ENCODE data around the gene SERINC2.

Gene SERINC2

DNA sequence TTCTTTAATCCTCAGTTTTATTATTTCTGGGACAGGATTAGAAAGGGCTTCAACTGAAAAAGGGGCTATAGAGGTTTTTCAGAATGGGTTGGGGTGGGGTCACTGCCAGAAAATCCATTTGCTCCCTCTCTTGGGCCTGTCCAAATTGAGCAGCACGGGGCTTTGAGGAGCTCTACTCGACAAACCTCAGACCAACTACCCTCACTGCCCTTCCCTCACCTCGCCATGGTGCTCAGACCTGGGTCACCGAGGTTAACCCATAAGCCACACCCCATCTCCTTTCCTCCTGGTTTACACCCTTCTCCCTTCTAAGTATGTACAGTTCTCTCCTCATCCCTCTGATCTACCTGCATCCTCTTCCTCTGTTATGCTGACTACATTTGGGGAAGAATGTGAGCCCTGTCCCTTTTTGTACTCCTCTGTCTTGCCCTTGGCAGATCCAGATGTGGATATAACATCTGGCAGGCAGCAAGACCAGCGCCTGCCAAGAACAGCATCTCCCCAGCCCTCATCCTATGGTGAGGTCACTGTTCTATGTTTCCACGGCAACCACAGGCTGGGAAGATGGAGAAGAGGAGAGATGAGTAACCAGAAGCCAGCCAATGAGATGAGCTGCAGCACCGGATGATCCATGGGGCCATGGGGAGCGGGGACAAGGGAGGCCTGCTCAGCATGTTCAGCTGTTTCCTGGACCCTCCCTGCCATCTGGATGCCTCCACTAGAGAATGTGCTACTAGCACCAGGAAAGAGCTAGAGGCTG is 36.5 kb upstream of the SERINC2 start:
- H3K27ac ChIP-seq: no peak overlapping the region
- no peak for TF ChIP-seq ZFX (IDR thresholded peaks at IDR 0.05)
- TF ChIP-seq, protein P1, sequence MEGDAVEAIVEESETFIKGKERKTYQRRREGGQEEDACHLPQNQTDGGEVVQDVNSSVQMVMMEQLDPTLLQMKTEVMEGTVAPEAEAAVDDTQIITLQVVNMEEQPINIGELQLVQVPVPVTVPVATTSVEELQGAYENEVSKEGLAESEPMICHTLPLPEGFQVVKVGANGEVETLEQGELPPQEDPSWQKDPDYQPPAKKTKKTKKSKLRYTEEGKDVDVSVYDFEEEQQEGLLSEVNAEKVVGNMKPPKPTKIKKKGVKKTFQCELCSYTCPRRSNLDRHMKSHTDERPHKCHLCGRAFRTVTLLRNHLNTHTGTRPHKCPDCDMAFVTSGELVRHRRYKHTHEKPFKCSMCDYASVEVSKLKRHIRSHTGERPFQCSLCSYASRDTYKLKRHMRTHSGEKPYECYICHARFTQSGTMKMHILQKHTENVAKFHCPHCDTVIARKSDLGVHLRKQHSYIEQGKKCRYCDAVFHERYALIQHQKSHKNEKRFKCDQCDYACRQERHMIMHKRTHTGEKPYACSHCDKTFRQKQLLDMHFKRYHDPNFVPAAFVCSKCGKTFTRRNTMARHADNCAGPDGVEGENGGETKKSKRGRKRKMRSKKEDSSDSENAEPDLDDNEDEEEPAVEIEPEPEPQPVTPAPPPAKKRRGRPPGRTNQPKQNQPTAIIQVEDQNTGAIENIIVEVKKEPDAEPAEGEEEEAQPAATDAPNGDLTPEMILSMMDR (conservative IDR thresholded peaks at IDR 0.05): no peak

- TF ChIP-seq ZFX (IDR thresholded peaks at IDR 0.05): no peak
- TF ChIP-seq, protein P1 (conservative IDR thresholded peaks at IDR 0.05): no peak
- no peak overlapping the region for H3K27ac ChIP-seq
Measured at GRCh38 chr1:31377364-31377863, 35.6 kb upstream of the SERINC2 start.

GRCh38 chr1:31378001-31378400 is 35.0 kb upstream of the SERINC2 start:
- no peak for TF ChIP-seq ZFX (IDR thresholded peaks at IDR 0.05)
- TF ChIP-seq, protein P1 (conservative IDR thresholded peaks at IDR 0.05): no peak
- no peak overlapping the region for H3K27ac ChIP-seq

DNA sequence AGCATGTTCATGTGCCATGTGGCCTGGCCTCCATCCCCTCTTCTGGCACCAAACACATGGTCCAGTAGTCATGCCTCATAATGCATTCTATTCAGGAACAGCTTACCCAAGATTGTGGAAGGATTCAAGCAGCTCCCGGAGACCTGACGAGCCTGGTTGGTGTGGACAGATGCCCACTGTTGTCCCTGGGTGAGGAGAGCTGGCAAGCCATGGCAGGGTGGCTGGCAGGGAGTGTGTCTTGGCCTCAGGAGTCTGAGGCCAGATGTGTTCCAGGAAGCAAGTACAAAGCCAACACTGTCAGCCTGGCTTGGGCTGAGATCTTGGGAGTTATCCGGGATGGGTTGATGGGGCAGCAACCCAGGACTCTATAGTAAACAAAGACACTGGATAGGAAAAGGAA is 32.8 kb upstream of the SERINC2 start:
- no peak for TF ChIP-seq ZFX (IDR thresholded peaks at IDR 0.05)
- TF ChIP-seq, protein P1 (conservative IDR thresholded peaks at IDR 0.05): no peak
- H3K27ac ChIP-seq: no peak overlapping the region

- no peak for TF ChIP-seq ZFX (IDR thresholded peaks at IDR 0.05)
- TF ChIP-seq, protein P1 (conservative IDR thresholded peaks at IDR 0.05): no peak
- H3K27ac ChIP-seq: no peak overlapping the region
Measured at GRCh38 chr1:31381394-31382294, 31.4 kb upstream of the SERINC2 start.

GRCh38 chr1:31382379-31382989 is 30.5 kb upstream of the SERINC2 start:
- no peak overlapping the region for H3K27ac ChIP-seq
- TF ChIP-seq, protein P1 (conservative IDR thresholded peaks at IDR 0.05): no peak
- no peak for TF ChIP-seq ZFX (IDR thresholded peaks at IDR 0.05)
